Measurements from ENCODE around the gene MCF2L.

MCF2L gene

DNA sequence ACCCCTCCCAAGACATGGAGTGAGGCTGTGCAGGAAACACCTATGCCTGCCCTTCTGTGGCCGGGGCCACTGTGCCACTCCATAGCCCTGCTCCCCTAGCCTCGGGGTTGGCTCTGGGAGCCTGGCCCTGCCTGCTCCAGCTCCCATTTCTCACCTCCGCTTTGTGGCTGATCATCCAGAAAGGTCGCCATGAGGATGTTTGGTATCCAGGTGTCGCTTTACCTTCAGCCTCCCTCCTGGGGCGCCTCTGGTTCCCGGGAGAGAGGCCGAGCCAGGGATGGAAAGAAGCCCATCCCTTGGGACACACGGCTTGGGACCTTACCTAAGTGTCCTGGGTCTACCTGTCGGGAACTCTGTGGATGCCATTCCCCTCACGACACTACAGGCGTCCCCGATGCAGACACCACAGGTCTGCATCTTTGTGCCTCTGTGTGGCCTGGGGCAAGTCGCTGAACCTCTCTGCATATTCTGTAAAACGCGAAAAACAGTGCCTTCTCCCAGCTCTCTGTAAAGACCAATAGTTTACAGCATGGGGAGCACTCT is 3.4 kb upstream of the MCF2L start:
- DNase-seq = no peak

DNA sequence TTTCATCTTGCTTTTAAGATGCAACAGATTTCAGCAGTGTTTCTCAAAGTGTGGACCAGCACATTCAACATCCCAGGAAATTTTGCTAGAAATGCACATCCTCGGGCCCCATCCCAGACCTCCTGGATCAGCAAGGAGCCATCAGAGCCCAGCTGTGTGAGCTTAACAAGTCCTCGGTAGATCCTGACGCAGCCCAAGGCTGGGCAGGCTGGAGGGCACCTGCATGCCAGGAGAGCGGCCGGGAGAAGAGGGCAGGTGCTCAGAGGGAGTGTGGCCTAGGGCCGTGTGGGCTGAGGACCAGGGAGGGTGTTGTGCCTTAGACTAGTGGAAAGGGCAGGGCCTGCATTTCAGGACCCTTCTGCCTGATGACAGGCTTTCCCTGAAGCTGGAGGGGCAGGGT is 2.2 kb upstream of the MCF2L start:
- DNase-seq = no peak

DNA sequence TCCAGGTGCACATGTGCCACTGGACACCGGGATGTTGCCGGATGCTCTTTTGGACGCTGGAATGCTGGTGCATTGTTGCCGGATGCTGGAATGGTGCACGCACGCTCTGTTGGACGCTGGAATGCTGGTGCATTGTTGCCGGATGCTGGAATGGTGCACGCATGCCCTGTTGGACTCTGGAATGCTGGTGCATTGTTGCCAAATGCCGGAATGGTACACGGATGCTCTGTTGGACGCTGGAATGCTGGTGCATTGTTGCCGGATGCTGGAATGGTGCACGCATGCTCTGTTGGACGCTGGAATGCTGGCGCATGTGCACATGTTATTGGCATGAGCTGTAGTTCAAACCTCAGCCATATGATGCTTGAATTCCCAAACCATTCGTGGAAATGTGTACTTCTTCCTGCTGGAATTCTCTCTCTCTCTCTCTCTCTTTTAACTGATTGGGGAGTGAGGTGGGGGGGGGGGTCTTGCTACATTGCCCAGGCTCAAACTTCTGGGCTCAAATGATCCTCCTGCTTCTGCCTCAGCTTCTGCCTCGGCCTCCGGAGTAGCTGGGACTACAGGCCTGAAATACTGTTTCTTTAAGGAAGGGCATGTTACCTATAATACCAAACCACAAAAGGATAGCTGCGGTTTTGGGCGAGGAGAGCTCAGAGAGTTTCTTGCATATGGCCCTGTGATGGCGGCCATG is 1.2 kb upstream of the MCF2L start:
- DNase-seq = no peak

DNA sequence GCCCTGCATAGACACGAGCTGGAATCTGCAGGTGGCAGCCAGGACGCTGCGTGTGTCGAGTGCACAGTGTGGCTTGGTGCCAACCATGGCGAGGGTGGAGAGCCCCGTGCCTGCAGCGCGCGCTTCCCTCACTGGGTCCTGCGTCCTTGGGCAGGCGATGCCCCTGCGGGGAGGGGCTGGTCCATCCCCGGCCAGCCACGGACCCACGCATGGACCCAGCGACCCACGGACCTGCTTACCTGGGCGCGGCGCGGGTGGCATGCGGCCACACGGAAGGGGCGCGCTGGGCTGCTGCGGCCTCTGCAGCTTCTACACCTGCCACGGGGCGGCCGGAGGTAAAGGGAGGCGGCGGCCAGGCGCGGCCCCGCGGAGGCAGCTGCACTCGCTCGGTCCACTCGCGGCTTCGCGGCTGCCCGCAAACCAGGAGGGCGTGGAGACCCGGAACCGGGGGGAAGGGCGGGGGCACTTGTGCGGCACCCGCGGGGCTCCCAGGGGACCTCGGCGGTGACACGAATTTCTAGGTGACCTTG is 569 bp upstream of the MCF2L start:
- peak; percentile 40 for DNase-seq

DNA sequence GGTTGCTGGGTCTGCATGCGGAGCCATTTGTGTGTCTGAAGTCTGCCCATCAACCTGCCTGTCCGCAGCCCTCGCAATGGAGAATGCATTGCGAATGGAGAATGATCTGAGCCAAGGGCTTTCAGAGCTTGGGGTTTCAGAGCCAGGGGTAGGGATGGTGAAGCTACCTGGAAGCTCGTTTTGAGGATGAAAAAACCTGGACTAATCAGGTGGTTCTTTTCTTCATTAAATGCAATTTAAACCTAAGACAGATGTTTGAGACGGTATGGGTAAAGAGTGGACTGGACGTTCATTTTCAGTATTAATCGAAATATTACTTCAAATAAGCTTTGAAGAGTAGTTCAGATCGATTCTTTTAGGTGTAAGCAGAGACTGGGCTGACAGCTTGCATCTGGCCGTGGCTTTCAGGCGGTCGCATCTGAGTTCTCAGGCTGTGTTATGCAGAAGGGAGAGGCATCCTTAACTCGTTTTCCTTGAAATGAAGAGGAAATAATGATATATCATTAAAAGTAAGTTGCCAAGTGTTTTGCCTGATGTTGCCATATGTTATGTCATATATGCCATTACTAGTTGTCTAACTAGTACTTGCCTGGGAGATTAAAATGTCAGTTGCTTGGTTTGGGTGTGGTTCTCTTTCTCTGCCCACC is 801 bp downstream of the MCF2L start:
- no peak for DNase-seq

DNA sequence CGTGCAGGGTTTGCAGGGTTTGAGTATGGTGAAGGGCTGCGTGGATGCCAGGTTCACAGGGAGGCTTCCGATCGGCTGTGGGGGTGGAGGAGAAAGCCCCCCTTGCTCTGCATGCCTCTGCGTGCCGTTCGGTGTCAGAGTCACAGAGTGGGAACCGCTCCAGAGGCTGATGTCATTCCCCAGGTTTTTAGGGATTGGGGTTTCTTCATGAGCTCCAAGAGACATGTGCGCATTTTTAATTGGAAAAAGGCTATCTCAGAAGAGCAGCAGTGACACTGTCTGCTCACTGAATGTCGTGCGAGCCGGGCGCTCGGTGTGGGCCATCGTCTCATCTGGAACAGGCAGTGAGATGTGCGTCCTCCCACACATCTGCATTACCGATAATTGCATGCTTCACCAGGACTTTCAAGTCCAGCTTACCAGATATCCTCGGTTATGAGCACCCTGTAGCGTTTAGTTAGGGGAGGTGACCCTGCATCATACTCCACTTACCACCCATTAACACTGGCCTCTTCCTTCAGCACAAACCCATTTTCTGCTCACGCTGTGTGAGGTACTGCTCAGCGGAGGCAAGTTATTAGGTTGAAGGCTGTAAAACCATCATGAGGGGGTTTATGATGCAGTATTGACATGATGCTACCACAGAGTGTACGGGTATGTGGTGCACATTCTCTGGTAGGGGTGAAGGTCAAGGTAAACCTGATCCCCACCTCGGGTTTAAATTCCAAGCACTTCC is 1.7 kb downstream of the MCF2L start:
- no peak for DNase-seq

DNA sequence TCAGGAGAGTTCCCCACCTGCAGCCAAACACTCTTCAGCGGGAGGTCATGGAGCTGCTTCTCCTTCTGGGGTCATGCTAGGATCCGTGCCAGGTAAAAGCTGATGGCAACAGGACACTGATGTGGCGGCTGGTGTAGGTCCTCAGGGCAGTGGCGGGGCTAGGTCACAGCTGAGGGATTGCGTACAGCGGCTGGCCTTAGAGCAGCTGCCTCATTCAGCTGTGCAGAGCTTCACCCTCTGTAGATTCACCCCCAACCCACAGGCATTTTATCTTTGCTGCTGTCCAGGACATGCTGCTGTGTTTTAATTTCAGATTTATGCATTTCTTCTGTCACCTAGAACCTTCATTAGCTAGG is 2.3 kb downstream of the MCF2L start:
- DNase-seq = no peak

DNA sequence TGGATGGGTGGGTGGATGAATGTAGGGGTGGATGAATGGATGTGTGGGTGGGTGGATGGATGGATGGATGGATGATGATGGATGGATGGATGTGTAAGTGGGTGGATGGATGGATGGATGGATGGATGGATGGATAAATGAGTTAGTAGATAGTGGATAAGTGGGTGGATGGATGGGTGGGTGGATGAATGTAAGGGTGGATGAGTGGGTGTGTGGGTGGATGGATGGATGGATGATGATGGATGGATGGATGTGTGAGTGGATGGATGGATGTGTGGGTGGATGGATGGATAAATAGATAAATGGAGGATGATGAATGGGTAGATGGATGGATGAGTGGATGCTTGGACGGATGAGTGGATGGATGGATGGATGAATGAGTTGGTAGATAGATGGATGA is 3.2 kb downstream of the MCF2L start:
- no peak for DNase-seq

DNA sequence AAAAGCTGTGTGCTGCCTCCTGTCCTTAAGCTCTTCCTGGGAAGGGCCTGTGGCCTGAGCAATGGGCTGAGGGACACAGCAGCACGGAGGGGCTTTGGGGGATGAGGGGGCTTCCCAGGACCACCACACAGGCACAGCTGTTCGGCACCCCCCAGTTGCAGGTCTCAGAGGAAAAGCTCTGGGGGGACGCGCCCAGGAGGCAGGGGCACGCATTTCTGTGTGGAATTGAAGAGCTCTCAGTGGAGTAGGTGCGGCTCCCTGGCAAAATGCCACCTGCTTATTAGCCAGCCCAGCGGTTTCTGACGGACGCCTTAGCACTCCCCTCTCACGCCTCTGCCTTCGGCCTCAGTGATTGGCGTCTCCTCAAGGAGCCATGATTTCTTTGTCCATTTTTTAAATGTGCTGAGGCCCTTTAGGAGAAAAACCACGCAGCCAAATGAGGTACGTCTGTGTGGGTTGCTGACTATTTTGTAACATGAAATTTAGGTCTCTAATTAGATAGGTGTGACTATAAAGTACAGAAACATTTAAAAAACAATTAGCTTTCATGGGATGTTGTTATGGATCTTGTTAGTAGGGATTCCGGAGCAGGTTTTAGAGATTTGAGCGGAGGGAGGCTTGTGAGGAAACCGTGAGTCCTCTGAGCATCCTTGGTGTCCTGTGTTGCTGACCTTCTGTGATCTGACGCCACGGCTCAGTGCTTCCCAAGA is 4.0 kb downstream of the MCF2L start:
- DNase-seq = no peak

DNA sequence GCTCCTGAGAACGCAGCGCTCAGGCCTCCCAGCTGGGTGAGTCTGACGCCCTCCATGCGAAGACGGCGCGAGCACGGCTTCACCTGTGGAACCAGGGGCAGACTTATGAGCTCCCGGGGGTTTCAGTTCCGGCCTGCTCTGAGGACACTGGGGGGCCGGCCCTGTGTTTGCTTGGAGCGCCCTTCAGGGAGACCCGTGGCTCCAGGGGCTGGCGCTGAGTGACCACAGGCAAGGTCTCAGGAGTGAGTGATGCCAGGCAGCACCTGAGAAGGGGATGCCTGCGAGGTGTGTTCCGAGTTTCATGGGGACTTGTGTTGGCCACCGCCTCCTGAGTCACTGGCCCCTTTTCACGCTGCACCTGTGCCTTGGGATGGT is 4.5 kb downstream of the MCF2L start:
- no peak for DNase-seq

DNA sequence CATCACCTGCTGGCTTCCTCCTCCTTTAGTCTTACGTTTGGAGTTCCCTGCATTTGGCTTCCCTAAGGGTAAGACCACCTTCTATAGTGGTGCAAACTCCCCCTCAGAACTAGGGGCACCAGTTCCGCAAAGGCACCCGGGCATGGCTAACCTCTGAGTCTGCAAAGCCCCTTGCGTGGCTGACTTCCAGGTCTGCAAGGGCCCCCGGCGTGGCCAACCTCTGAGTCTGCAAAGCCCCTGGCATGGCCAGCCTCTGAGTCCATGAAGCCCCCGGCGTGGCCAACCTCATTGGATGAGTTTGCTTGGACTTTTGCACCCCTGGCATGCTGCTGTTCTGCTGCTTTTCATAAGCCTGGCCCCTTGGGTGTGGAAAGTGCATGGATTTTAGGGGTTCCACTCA is 5.1 kb downstream of the MCF2L start:
- DNase-seq = no peak

DNA sequence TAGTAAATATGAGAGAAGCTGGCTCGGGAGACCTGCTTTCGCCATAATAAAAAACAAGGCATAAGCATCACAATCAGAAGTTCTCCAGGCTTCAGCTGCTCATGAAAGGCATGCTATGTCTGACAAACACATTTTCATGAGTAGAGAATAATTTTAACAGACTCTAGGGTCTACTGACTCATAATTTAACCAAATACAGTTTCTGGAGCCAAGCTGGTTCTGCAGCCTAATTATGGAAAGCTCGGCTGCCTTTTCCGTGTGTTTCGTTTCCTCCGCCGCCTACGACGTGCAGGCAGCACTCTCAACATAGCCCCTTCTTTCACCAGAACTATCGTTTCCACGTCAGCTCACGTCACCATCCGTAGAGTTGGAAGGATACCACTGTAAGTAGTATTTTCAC is 5.7 kb downstream of the MCF2L start:
- no peak for DNase-seq

DNA sequence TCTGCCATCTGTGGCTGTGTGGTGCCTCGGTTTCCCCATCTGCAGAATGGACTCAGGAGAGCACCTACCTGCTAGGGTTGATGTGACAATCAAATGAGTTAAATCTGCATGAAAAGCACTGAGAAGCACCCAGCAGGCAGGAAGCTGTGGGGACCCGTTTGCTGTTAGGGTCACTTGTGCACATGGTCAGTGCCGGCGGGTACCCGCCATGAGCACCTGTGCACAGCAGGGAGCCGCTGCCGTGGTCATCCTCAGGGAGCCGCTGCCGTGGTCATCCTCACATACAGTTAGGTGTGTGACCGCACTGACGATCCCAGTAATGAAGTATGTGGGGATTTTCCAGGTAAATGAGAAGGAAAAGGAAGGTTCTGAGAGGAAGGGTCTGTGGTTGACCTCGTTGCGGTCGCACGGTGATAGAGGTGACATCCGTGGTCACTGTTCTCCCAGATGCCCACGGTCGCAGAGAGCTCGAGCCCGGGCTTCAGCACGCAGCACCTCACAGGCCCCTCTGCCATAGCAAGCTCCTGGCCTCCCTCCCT is 6.5 kb downstream of the MCF2L start:
- DNase-seq = no peak

DNA sequence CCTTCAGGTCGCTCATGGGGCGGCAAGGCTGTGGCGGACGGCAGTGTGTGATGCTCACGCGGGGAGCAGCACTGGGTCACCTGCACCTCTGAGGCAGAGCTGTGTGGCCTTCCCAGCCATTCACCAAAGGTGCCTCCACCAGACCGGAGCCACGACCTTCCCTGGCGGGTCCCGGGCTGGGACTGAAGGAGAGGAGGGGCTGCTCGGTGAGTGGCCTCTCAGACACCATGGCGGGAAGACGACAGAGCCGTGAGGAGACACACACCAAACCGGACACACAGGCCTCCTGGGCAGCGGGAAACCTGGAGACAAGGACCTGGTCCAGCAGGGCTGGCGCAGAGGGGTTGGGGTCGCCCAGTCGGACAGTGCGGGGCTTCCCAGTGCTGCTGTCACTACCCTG is 7.5 kb downstream of the MCF2L start:
- no peak for DNase-seq

DNA sequence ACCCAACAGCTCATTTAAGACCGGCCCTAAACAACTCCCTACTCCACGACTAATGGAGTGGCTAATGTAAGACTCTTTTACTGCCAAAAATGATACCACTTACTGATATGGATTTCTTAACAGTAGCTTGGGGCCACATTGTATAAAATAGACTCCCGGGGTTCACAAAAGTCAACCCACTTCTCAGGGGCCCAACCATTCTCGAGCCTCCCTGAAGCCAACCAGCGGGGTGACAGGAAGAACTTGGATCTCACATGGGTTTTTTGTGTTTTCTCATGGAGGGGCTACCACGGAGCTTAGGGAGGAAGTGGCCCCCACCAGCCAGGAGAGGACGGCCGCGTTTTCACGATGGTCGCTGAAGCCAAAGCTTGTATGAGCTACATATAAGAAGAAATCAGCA is 8.1 kb downstream of the MCF2L start:
- DNase-seq = no peak

DNA sequence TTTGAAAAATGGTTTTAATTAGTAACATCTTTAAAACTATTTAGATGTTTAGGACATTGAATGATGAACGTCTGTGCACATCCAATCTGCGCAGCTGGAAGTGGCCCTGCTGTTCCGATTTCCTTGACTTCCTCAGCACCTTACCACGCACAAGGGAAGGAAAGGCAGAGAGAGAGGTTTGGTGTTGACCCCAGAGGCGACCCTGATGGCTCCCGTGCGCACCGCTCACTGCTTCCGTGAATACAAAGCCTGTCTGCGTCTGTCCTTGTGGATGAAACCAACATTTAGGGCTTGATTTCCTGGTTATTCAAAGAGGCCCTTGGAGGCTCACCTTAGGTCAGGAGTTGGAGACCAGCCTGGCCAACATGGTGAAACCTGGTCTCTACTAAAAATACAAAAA is 8.5 kb downstream of the MCF2L start:
- no peak for DNase-seq

DNA sequence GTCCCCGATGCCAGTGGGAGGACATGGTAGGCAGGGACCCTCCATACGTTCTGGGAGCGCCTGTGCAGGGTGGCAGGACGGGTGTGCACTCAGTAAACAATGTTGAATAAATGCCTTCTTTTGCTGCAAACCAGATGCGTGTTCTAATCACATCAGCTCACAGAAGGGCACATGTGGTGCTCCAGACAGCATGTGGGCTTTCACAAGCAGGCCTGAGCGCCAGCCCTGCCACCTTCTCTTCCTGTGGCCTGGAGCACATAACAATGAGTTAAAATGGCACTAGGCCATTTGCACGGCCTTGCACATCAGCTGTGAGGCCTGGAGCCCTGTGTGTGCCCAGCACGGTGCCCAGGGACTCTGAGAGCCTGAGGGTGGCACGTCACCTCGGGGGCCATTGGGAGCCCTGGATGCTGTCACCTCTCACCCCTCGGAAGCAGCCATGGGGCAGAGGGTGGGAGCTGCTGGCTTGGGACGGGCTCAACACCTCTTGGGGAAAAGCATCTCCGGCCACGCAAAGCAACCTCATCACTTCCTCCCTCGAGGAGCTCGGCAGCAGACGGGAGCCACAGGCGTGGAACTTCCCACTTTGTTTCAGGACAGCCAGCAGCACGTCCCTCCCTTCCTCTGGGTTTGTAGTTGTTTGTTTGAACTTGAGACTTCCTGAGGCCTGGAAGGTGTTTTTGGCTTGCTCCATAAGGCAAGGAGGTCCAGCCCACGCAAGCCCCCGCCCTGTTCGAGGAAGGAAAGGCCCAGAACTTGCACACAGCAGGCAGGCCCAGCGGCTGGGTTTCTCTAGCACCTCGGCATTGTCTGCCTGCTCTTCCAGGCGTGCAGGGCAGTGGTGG is 9.8 kb downstream of the MCF2L start:
- no peak for DNase-seq

DNA sequence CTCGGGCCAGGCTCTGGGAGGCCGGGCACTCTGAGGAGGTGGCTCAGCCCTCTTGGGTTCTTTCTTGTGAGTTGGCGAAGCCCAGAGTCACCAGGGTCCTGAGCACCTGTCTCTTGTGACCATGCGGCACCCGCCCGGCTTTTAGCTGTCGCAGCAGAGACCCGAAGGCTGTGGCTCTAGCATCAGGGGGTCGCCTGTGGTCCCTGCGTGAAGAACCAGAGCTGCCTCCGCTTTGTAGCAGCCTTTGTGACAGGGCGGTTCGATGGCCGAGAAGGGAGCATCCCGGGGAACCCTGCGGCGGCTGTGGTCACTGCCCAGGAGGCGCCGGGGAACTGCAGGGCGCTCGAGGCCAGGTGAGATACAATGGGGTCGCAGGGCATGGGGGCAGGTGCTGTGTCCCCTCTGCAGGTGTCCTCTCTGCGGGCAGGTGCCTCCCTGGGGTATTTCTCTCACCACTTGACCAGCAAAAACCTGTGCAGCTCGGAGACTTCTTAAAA is 10.4 kb downstream of the MCF2L start:
- DNase-seq = no peak

DNA sequence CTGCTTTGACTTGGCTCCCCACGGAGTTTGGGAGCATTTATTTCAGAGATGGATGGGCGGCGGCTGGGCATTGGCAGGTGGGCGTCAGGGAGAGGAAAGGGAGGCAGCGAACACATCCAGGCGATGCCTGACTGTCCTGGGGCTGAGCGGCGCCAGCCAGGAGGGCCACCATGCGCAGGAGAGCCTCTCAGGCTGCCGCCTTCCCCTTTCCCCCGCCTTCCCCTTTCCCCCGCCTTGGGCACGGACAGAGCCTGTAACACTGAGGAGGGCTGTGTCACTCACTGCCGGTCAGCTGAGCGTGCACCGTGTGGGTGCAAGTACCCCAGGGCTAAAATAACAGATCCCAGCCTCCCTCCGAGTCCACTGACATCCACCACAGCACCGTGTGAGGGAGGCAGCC is 11.4 kb downstream of the MCF2L start:
- no peak for DNase-seq

DNA sequence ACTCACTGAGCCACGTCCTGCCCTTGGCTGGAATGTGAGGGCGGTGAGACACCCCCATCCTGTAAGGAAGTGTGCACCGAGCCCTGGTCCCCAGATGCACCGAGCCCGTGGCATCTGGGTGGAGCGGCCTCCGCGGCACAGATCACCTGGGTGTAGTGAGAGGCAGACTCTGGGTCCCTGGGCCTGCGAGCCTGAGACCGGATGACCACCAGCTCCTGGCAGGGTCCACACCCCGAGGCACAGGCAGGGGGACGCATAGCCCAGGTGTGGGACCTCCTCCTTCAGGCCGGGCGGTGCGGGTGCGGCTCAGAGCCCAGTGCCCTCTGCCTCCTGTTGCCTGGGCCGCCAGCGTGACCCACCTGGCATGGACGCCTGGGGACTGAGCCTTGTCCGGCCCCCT is 12.4 kb downstream of the MCF2L start:
- no peak for DNase-seq

DNA sequence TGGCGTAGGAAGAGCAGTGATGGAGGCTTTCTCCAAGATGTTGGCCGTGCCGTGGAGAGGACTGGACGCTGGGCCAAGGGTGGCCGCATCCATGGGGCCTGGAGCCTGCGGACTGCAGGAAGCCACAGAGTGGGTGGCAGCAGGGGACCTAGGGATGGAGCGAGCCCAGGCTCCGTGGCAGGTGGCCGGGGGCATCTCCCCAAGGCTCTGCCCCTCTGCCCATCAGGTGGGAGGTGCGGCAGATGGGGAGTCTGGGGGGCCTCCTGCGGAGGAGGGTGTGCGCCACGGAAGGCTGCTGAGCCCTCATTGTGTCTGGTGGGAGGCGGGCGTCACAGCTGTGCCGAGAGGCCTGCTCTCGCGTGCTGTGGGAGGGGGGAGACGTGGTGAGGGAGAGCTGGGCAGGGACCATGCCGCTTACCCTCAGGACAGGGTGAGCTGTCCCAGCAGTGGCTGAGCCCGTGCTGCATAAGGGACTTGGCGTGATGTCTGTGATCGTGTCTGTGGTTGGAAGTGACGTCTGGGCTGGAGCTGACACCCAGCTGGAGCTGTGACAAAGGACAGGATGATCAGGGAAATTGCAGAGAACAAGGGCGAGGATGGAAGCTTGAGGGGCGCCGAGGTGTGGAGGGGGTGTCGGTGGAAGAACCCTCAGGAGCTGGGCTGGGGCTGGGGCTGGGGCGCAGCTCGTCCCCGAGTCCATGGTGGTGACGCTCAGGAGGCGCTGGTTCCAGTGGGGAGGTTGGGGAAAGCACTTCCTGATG is 13.4 kb downstream of the MCF2L start:
- no peak for DNase-seq
